Keratinocyte (primary cell): ENCODE results near the gene SLC38A3. TPM values are rescaled to one million over a fixed set of nuclear protein-coding genes. Genes with fewer than 3 reads are reported as not detected.

Source experiments
- DNase-seq: peaks from one replicate; pipeline ENCODE4 v3.0.0-alpha.2; 2011; ENCODE audit warnings: low read depth, missing footprints, low spot score
- FAIRE-seq: peaks from 2 replicates; lab custom pipeline; 2011; peaks lifted over from hg19 to GRCh38; lab: Jason Lieb, UNC
- H2AFZ ChIP-seq: 2 replicates; pipeline ENCODE4 v1.6.0; 2012; ENCODE audit warnings: low read length, control low read depth, inconsistent platforms; ENCODE audit not compliant: control insufficient read depth
- H3K27ac ChIP-seq: 2 replicates; pipeline ENCODE4 v1.5.1; 2011; ENCODE audit warnings: low read length; ENCODE audit not compliant: control insufficient read depth, insufficient read depth
- H3K27me3 ChIP-seq: 3 replicates; pipeline ENCODE4 v1.6.0; 2011; ENCODE audit warnings: low read length; ENCODE audit not compliant: control insufficient read depth, insufficient read depth; ENCODE audit errors: extremely low read depth
- H3K36me3 ChIP-seq, 2 experiments: 2 replicates in 1 of 2; 3 replicates in 1 of 2; pipeline ENCODE4 v1.5.1; 2011; ENCODE audit warnings: low read length in 2 of 2, mild to moderate bottlenecking in 1 of 2; ENCODE audit not compliant: control insufficient read depth in 2 of 2, insufficient read depth in 2 of 2; ENCODE audit errors: extremely low read depth in 1 of 2
- H3K4me1 ChIP-seq: 3 replicates; pipeline ENCODE4 v1.5.1; 2011; ENCODE audit warnings: low read length; ENCODE audit not compliant: control insufficient read depth, insufficient read depth; ENCODE audit errors: extremely low read depth
- H3K4me2 ChIP-seq: 3 replicates; pipeline ENCODE4 v1.6.0; 2011; ENCODE audit warnings: low read depth, low read length; ENCODE audit not compliant: control insufficient read depth, insufficient read depth; ENCODE audit errors: extremely low read depth
- H3K4me3 ChIP-seq, 3 experiments: fragments of 200-600 bp in 1 of 3; sonication (generic) in 1 of 3; 2 replicates in 2 of 3; 3 replicates in 1 of 3; pipeline ENCODE4 v1.5.1; 2011 to 2016; ENCODE audit warnings: low read length in 3 of 3, mild to moderate bottlenecking in 3 of 3, control low read depth in 2 of 3, inconsistent platforms in 1 of 3, low read depth in 1 of 3, mixed read lengths in 1 of 3, mixed run types in 1 of 3, moderate library complexity in 1 of 3; ENCODE audit not compliant: control insufficient read depth in 2 of 3, insufficient read depth in 2 of 3; ENCODE audit errors: extremely low read depth in 1 of 3
- H3K79me2 ChIP-seq: 2 replicates; pipeline ENCODE4 v1.6.0; 2012; ENCODE audit warnings: low read length; ENCODE audit not compliant: control insufficient read depth, insufficient read depth
- H3K9ac ChIP-seq: 3 replicates; pipeline ENCODE4 v1.6.0; 2011; ENCODE audit warnings: low read length; ENCODE audit not compliant: control insufficient read depth, insufficient read depth; ENCODE audit errors: extremely low read depth
- H3K9me1 ChIP-seq: 3 replicates; pipeline ENCODE4 v1.6.0; 2011; ENCODE audit warnings: low read length; ENCODE audit not compliant: control insufficient read depth, insufficient read depth; ENCODE audit errors: extremely low read depth
- H3K9me3 ChIP-seq: 2 replicates; pipeline ENCODE4 v1.5.1; 2012; ENCODE audit warnings: low read depth, low read length; ENCODE audit not compliant: control insufficient read depth
- H4K20me1 ChIP-seq: 3 replicates; pipeline ENCODE4 v1.6.0; 2011; ENCODE audit warnings: low read length; ENCODE audit not compliant: control insufficient read depth, insufficient read depth; ENCODE audit errors: extremely low read depth
- EZH2 ChIP-seq: IDR thresholded peaks from one replicate; pipeline ENCODE4 v1.6.1; 2012; ENCODE audit warnings: inconsistent platforms, mild to moderate bottlenecking, low read length, moderate library complexity
- dilution Hi-C: fragments of 300-500 bp; cut with MboI; formaldehyde crosslinking; loops from one replicate; pipeline ENCODE4 v1.7.0; 2020; ENCODE audit warnings: low sequenced_read_pairs; ENCODE audit not compliant: extremely low pct_ligation_motif_present
- polyA plus RNA-seq, 5 experiments: library from polyadenylated mRNA; depleted of rRNA in 3 of 5; stranded (reverse) in 3 of 5; stranded (forward) in 1 of 5; unstranded in 1 of 5; fragments of >200 nt; gene quantifications; 1 replicate in 1 of 5; 2 replicates in 3 of 5; 3 replicates in 1 of 5; pipeline versions ENCODE4 v1.2.1 to v1.2.3, GENCODE V29; 2011 to 2012; ENCODE audit warnings: missing spikeins in 2 of 5, low read depth in 1 of 5, low replicate concordance in 1 of 5
- TF ChIP-seq, protein P1 (sequence below), 3 experiments: IDR thresholded peaks in 1 of 3; conservative IDR thresholded peaks in 1 of 3; optimal IDR thresholded peaks in 1 of 3; 2 replicates in 2 of 3; 3 replicates in 1 of 3; pipeline versions ENCODE3 to v1.5.1; 2011; ENCODE audit warnings: low read length in 3 of 3, mild to moderate bottlenecking in 3 of 3, moderate library complexity in 2 of 3, control low read depth in 1 of 3, inconsistent platforms in 1 of 3; ENCODE audit not compliant: insufficient read depth in 2 of 3; ENCODE audit errors: extremely low read depth in 1 of 3

SLC38A3 gene
- polyA plus RNA-seq, 1 donor (not counting 4 experiments of a cell fraction or from before 2014, with no cell fraction given), result not detected

- peak overlapping the region; percentile 68 for H3K9ac ChIP-seq
- no peak for DNase-seq
- H3K36me3 ChIP-seq, result peaks cover 35 to 47% of the 10 kb centered on the region in 2 experiments
These were observed 37.8 kb upstream of the SLC38A3 start for GRCh38 chr3:50167069-50167840.

DNA sequence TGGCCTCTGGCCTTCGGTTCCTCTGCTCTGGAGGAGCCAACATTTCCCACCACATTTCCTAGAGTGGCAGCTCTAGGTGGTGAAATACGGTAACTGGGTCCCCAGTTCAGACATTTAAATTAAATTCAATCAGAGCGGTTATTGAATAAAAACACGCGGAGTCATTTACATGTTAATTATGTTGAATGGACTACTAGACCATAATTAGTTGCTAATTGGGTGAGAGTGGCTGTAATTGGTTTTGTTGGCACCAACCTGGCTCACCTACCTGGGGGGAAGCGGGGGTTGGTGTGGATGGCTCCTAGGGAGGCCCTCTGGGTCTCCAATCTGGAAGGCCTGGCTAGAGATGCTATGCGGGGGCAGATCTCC lies 37.2 kb upstream of the SLC38A3 start:
- no peak for TF ChIP-seq EZH2
- TF ChIP-seq, protein P1, sequence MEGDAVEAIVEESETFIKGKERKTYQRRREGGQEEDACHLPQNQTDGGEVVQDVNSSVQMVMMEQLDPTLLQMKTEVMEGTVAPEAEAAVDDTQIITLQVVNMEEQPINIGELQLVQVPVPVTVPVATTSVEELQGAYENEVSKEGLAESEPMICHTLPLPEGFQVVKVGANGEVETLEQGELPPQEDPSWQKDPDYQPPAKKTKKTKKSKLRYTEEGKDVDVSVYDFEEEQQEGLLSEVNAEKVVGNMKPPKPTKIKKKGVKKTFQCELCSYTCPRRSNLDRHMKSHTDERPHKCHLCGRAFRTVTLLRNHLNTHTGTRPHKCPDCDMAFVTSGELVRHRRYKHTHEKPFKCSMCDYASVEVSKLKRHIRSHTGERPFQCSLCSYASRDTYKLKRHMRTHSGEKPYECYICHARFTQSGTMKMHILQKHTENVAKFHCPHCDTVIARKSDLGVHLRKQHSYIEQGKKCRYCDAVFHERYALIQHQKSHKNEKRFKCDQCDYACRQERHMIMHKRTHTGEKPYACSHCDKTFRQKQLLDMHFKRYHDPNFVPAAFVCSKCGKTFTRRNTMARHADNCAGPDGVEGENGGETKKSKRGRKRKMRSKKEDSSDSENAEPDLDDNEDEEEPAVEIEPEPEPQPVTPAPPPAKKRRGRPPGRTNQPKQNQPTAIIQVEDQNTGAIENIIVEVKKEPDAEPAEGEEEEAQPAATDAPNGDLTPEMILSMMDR (optimal IDR thresholded peaks at IDR 0.05 in 1 of 3, IDR thresholded peaks at IDR 0.05 in 1 of 3, conservative IDR thresholded peaks at IDR 0.05 in 1 of 3; ENCODE audit: extremely low read depth in 1 of 3, insufficient read depth in 2 of 3, low read length in 3 of 3), result no peak
- Histone ChIP-seq H3K9me1 (peaks cover 5% of the 10 kb centered on the region), H3K79me2 (peaks cover 84% of the 10 kb centered on the region), H3K27me3 (no peaks in the 10 kb centered on the region), H4K20me1 (peaks cover 15% of the 10 kb centered on the region), H3K4me3 (peak overlapping the region in 1 of 3 experiments; percentile 20), H3K36me3 (peaks cover 37 to 44% of the 10 kb centered on the region in 2 experiments), H3K27ac (peak overlapping the region; percentile 75), H2AFZ (no peak overlapping the region), H3K4me1 (peaks cover 75% of the 10 kb centered on the region), H3K9me3 (no peaks in the 10 kb centered on the region), H3K9ac (peak overlapping the region; percentile 39), H3K4me2 (peak overlapping the region; percentile 68)
- FAIRE-seq (no peak), DNase-seq (no peak)
- dilution Hi-C loops, result no loop called here

More at GRCh38 chr3:50167069-50167840, 37.8 kb upstream of the SLC38A3 start:
- no peak for TF ChIP-seq EZH2
- TF ChIP-seq, protein P1 (optimal IDR thresholded peaks at IDR 0.05 in 1 of 3, IDR thresholded peaks at IDR 0.05 in 1 of 3, conservative IDR thresholded peaks at IDR 0.05 in 1 of 3; ENCODE audit: extremely low read depth in 1 of 3, insufficient read depth in 2 of 3, low read length in 3 of 3), result no peak
- peak; percentile 89 for FAIRE-seq
- Histone ChIP-seq H3K27me3 (no peaks in the 10 kb centered on the region), H2AFZ (no peak overlapping the region), H3K4me1 (peaks cover 80% of the 10 kb centered on the region), H3K27ac (peak overlapping the region; percentile 84), H3K9me1 (peaks cover 9% of the 10 kb centered on the region), H4K20me1 (peaks cover 11% of the 10 kb centered on the region), H3K4me2 (peak overlapping the region; percentile 83), H3K4me3 (peak overlapping the region in 2 of 3 experiments; percentile 42 to 43), H3K79me2 (peaks cover 84% of the 10 kb centered on the region), H3K9me3 (no peaks in the 10 kb centered on the region)
- dilution Hi-C loops, result no loop called here
